Tibial nerve (tissue), 4 donors: ENCODE data around the gene CCDC88B. TPM values are rescaled to one million over a fixed set of nuclear protein-coding genes. Genes with fewer than 3 reads are reported as not detected.

ENCODE experiments used
- DNase-seq, 2 donors: peaks; one replicate each; pipeline ENCODE4 v3.0.0-alpha.2; 2019; ENCODE audit warnings: low spot score in 2 of 2
- H3K27ac ChIP-seq, 4 donors: fragments of 200-600 bp; sonication (generic) in 3 of 4; one replicate each; pipeline ENCODE4 v1.5.1; 2017 to 2019; ENCODE audit warnings: mild to moderate bottlenecking in 1 of 4
- H3K27me3 ChIP-seq, 2 donors: fragments of 200-600 bp; sonication (generic) in 1 of 2; one replicate each; pipeline versions ENCODE4 v1.5.1 to v1.6.0; 2017 to 2019
- H3K36me3 ChIP-seq, 3 donors: fragments of 200-600 bp; sonication (generic); one replicate each; pipeline ENCODE4 v1.5.1; 2018 to 2019
- H3K4me1 ChIP-seq, 4 donors: fragments of 200-600 bp; sonication (generic) in 3 of 4; one replicate each; pipeline ENCODE4 v1.5.1; 2017 to 2019
- H3K4me3 ChIP-seq, 4 donors: fragments of 200-600 bp; sonication (generic) in 3 of 4; one replicate each; pipeline ENCODE4 v1.5.1; 2017 to 2019; ENCODE audit warnings: mild to moderate bottlenecking in 1 of 4, moderate library complexity in 1 of 4
- H3K9me3 ChIP-seq, 4 donors: fragments of 200-600 bp; sonication (generic) in 3 of 4; one replicate each; pipeline ENCODE4 v1.5.1; 2017 to 2019
- CTCF ChIP-seq, 5 experiments: fragments of 200-600 bp in 3 of 5; fragments of 450-650 bp in 2 of 5; sonication (generic) in 3 of 5; IDR thresholded peaks; one replicate each; pipeline ENCODE4 v1.5.1; 2016 to 2019; ENCODE audit warnings: antibody characterized with exemption in 5 of 5, mild to moderate bottlenecking in 3 of 5, moderate library complexity in 2 of 5
- EP300 ChIP-seq, 2 donors: sonication (generic); formaldehyde crosslinking; IDR thresholded peaks; one replicate each; pipeline ENCODE4 v1.6.1; 2017; ENCODE audit warnings: antibody characterized with exemption in 2 of 2, mild to moderate bottlenecking in 1 of 2
- POLR2A ChIP-seq, 2 donors: fragments of 450-650 bp; IDR thresholded peaks; one replicate each; pipeline ENCODE4 v1.6.1; 2017; ENCODE audit warnings: antibody characterized with exemption in 2 of 2, mild to moderate bottlenecking in 2 of 2, moderate library complexity in 2 of 2
- WGBS, 2 donors: methylation state at CpG; one replicate each; pipeline ENCODE4 v1.1.5; 2018; 5-methylcytosine and 5-hydroxymethylcytosine counted together
- total RNA-seq, 4 donors: library from RNA; depleted of rRNA; stranded (reverse); fragments of >200 nt; gene quantifications; one replicate each; pipeline ENCODE4 v1.1.0, GENCODE V29; 2016

CCDC88B gene
- total RNA-seq, 4 donors from 2014 or later, result 6.9 to 48.0 (median 14.4) TPM

GRCh38 chr11:64296830-64297698 lies 42.9 kb upstream of the CCDC88B start:
- 10 to 15% methylated on average over 26 to 31 of the region's 34 CpGs for WGBS, 2 donors
- peaks cover 0 to 42% (median 25%) of the 10 kb centered on the region in 4 donors for H3K4me1 ChIP-seq
- no peaks in the 10 kb centered on the region for H3K9me3 ChIP-seq
- DNase-seq, result no peak
- no peak overlapping the region for H3K27ac ChIP-seq
- TF ChIP-seq EP300 (IDR thresholded peaks at IDR 0.05), result no peak
- TF ChIP-seq CTCF (IDR thresholded peaks at IDR 0.05), result no peak
- peaks cover 2 to 100% of the 10 kb centered on the region in 2 donors for H3K27me3 ChIP-seq
- H3K36me3 ChIP-seq, result no peaks in the 10 kb centered on the region
- no peak overlapping the region for H3K4me3 ChIP-seq

GRCh38 chr11:64297699-64298358 lies 42.2 kb upstream of the CCDC88B start:
- DNase-seq, result no peak
- H3K4me3 ChIP-seq, result no peak overlapping the region
- no peak overlapping the region for H3K27ac ChIP-seq
- 45 to 48% methylated on average over 17 to 18 of the region's 18 CpGs for WGBS, 2 donors
- H3K4me1 ChIP-seq, result peaks cover 0 to 35% (median 21%) of the 10 kb centered on the region in 4 donors
- H3K27me3 ChIP-seq, result peaks cover 2 to 100% of the 10 kb centered on the region in 2 donors
- no peaks in the 10 kb centered on the region for H3K36me3 ChIP-seq
- H3K9me3 ChIP-seq, result no peaks in the 10 kb centered on the region
- TF ChIP-seq CTCF (IDR thresholded peaks at IDR 0.05) (no peak), POLR2A (IDR thresholded peaks at IDR 0.05) (no peak), EP300 (IDR thresholded peaks at IDR 0.05) (no peak)

- DNase-seq, result peak; percentile 51 to 53
- H3K9me3 ChIP-seq, result no peaks in the 10 kb centered on the region
- peaks cover 2 to 97% of the 10 kb centered on the region in 2 donors for H3K27me3 ChIP-seq
- WGBS, 2 donors, result 5 to 6% methylated on average over 30 to 45 of the region's 60 CpGs
- no peak overlapping the region for H3K27ac ChIP-seq
- H3K4me3 ChIP-seq, result peak overlapping the region; percentile 29 to 49 (median 30)
- peak in 1 of 5 experiments; percentile 12 for TF ChIP-seq CTCF (IDR thresholded peaks at IDR 0.05)
- no peak for TF ChIP-seq EP300 (IDR thresholded peaks at IDR 0.05)
- TF ChIP-seq POLR2A (IDR thresholded peaks at IDR 0.05), result no peak
- H3K4me1 ChIP-seq, result peaks cover 0 to 39% (median 23%) of the 10 kb centered on the region in 4 donors
- no peaks in the 10 kb centered on the region for H3K36me3 ChIP-seq
These were observed 40.8 kb upstream of the CCDC88B start for GRCh38 chr11:64298966-64299846.

GRCh38 chr11:64299847-64300648 lies 40.0 kb upstream of the CCDC88B start, which contains the start of gene CATSPERZ:
Gene CATSPERZ (plus strand): TSS chr11:64300358. CDS start chr11:64300411, 53 bp downstream.
- peaks cover 0 to 40% (median 23%) of the 10 kb centered on the region in 4 donors for H3K4me1 ChIP-seq
- 1 to 10% methylated on average over 29 to 45 of the region's 54 CpGs for WGBS, 2 donors
- H3K9me3 ChIP-seq, result no peaks in the 10 kb centered on the region
- no peaks in the 10 kb centered on the region for H3K36me3 ChIP-seq
- peaks cover 2 to 89% of the 10 kb centered on the region in 2 donors for H3K27me3 ChIP-seq
- DNase-seq, result no peak
- TF ChIP-seq EP300 (IDR thresholded peaks at IDR 0.05), result no peak
- no peak for TF ChIP-seq POLR2A (IDR thresholded peaks at IDR 0.05)
- no peak for TF ChIP-seq CTCF (IDR thresholded peaks at IDR 0.05)
- peak within 1 kb of the TSS; percentile 29 to 49 (median 30) for H3K4me3 ChIP-seq
- H3K27ac ChIP-seq, result no peak within 1 kb of the TSS
